ENCODE results near the gene BMX. TPM values are rescaled to one million over a fixed set of nuclear protein-coding genes. Genes with fewer than 3 reads are reported as not detected.
A peak's percentile ranks its signal among the peaks of the same experiment; 100 is the strongest.

The BMX gene
- total and polyA plus RNA-seq, 12 donors, result 0.11 to 1.8 (median 0.64) TPM; not detected in 1

GRCh38 chrX:15515931-15516330 is 15.3 kb downstream of the BMX start:
- Histone ChIP-seq H3K9me3 (replicated peaks in 1 of 3) (no peaks in the 10 kb centered on the region), H3K4me1 (replicated peaks in 1 of 2) (no peaks in the 10 kb centered on the region), H3K27ac (no peak overlapping the region), H3K4me3 (no peak overlapping the region), H3K36me3 (replicated peaks in 1 of 2) (no peaks in the 10 kb centered on the region), H3K27me3 (peaks cover 4% of the 10 kb centered on the region)
- intact Hi-C loops (cut with DNase I), result no loop called here
- 24 to 39% (median 31%) methylated on average over 6 of the region's 6 CpGs for WGBS, 4 donors
- DNase-seq, result peak in 3 of 7 donors; percentile 16 to 49 (median 21)
- TF ChIP-seq, protein P1, sequence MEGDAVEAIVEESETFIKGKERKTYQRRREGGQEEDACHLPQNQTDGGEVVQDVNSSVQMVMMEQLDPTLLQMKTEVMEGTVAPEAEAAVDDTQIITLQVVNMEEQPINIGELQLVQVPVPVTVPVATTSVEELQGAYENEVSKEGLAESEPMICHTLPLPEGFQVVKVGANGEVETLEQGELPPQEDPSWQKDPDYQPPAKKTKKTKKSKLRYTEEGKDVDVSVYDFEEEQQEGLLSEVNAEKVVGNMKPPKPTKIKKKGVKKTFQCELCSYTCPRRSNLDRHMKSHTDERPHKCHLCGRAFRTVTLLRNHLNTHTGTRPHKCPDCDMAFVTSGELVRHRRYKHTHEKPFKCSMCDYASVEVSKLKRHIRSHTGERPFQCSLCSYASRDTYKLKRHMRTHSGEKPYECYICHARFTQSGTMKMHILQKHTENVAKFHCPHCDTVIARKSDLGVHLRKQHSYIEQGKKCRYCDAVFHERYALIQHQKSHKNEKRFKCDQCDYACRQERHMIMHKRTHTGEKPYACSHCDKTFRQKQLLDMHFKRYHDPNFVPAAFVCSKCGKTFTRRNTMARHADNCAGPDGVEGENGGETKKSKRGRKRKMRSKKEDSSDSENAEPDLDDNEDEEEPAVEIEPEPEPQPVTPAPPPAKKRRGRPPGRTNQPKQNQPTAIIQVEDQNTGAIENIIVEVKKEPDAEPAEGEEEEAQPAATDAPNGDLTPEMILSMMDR (IDR thresholded peaks at IDR 0.05), result no peak
- no peak for TF ChIP-seq POLR2A (IDR thresholded peaks at IDR 0.05)

DNA sequence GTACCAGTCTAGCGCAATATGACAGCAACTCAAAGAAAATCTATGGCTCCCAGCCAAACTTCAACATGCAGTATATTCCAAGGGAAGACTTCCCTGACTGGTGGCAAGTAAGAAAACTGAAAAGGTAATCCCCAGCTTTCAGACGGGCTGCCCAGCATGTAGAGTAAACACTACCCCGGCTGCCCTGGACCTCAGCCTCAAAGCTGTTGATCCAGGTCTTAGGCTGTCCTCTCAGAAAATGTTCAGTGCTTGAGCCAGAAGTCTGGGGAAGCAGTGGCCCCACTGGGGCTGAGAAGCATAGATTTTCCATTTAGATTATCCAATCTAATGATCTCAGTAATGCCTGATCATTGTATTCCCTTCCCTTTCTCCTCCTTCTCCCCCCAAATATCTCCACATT is 21.9 kb downstream of the BMX start:
- intact Hi-C loops (cut with DNase I), result no loop called here

DNA sequence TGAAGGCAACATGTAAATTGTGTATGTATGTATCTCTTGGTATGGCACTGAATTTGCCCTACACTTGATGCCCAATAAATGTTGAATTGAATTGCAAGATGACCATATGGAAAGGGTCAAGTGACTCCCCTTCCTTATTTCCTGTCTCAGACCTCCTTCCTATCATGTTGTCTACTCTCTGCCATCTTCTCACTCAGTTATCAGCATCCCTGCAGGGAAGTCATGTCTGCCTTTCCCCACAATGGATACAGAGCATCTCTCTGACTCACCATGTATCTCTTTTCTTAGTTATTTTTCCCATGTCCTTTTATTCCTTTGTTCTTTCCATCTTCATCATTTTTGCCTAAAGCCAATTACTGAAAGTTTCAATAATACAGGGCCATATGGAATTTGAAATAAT is 22.5 kb downstream of the BMX start:
- Histone ChIP-seq H3K4me1 (replicated peaks in 1 of 2) (no peaks in the 10 kb centered on the region), H3K4me3 (no peak overlapping the region), H3K27me3 (peaks cover 28% of the 10 kb centered on the region), H3K36me3 (replicated peaks in 1 of 2) (no peaks in the 10 kb centered on the region), H3K27ac (no peak overlapping the region), H3K9me3 (replicated peaks in 1 of 3) (no peaks in the 10 kb centered on the region)
- no peak for TF ChIP-seq POLR2A (IDR thresholded peaks at IDR 0.05)
- TF ChIP-seq, protein P1 (IDR thresholded peaks at IDR 0.05), result no peak
- intact Hi-C loops (cut with DNase I), result no loop called here
- DNase-seq, result no peak

More for the DNA sequence above, 21.9 kb downstream of the BMX start:
- WGBS, 4 donors, result 68 to 90% (median 89%) methylated on average over 2 to 3 of the region's 3 CpGs
- DNase-seq, result no peak
- TF ChIP-seq, protein P1 (IDR thresholded peaks at IDR 0.05), result no peak
- no peak for TF ChIP-seq POLR2A (IDR thresholded peaks at IDR 0.05)
- no peaks in the 10 kb centered on the region for H3K36me3 ChIP-seq (replicated peaks in 1 of 2)
- no peaks in the 10 kb centered on the region for H3K4me1 ChIP-seq (replicated peaks in 1 of 2)
- no peak overlapping the region for H3K4me3 ChIP-seq
- H3K9me3 ChIP-seq (replicated peaks in 1 of 3), result no peaks in the 10 kb centered on the region
- H3K27me3 ChIP-seq, result peaks cover 28% of the 10 kb centered on the region
- no peak overlapping the region for H3K27ac ChIP-seq

- Histone ChIP-seq H3K27me3 (peaks cover 28% of the 10 kb centered on the region), H3K27ac (no peak overlapping the region), H3K9me3 (replicated peaks in 1 of 3) (no peaks in the 10 kb centered on the region), H3K4me1 (replicated peaks in 1 of 2) (no peaks in the 10 kb centered on the region), H3K4me3 (no peak overlapping the region), H3K36me3 (replicated peaks in 1 of 2) (no peaks in the 10 kb centered on the region)
- no peak for DNase-seq
- intact Hi-C loops (cut with DNase I), result no loop called here
- TF ChIP-seq, protein P1 (IDR thresholded peaks at IDR 0.05), result no peak
- TF ChIP-seq POLR2A (IDR thresholded peaks at IDR 0.05), result no peak
Observed at GRCh38 chrX:15524417-15524816, 23.8 kb downstream of the BMX start.

Measured in adrenal gland (tissue), 12 donors.